AML-193 (cell line): ENCODE results near the gene KRT7.
"Not testable (repeated sequence)": the region's sequence is repeated elsewhere in the genome, so short reads cannot be mapped to it uniquely, and the experiment has no call there.

ENCODE experiments used
- DNase-seq, 2 experiments: peaks; one replicate each; lab custom pipeline; 2025; lab: John Stamatoyannopoulos, UW

KRT7 gene

GRCh38 chr12:52255926-52256583 lies 23.0 kb downstream of the KRT7 start:
- no peak for DNase-seq

GRCh38 chr12:52256584-52256935 lies 23.5 kb downstream of the KRT7 start:
- no peak for DNase-seq

- DNase-seq, result no peak
Measured at GRCh38 chr12:52257074-52257551, 24.1 kb downstream of the KRT7 start.

GRCh38 chr12:52257922-52258321 lies 24.9 kb downstream of the KRT7 start:
- not testable (repeated sequence) for DNase-seq

- no peak for DNase-seq
Measured at GRCh38 chr12:52258335-52258901, 25.4 kb downstream of the KRT7 start.

- DNase-seq, result peak; percentile 22 to 41
Measured at GRCh38 chr12:52259657-52260243, 26.7 kb downstream of the KRT7 start.

GRCh38 chr12:52260361-52261207 lies 27.5 kb downstream of the KRT7 start:
- DNase-seq, result peak; percentile 23 to 46

- DNase-seq, result no peak
Measured at GRCh38 chr12:52261208-52261484, 28.1 kb downstream of the KRT7 start.

- no peak for DNase-seq
Measured at GRCh38 chr12:52262286-52262685, 29.2 kb downstream of the KRT7 start.

GRCh38 chr12:52263761-52264434 lies 30.9 kb downstream of the KRT7 start:
- DNase-seq, result no peak

GRCh38 chr12:52264435-52264825 lies 31.4 kb downstream of the KRT7 start:
- no peak for DNase-seq

GRCh38 chr12:52266514-52266913 lies 33.5 kb downstream of the KRT7 start:
- no peak for DNase-seq

GRCh38 chr12:52267266-52267665 lies 34.2 kb downstream of the KRT7 start:
- DNase-seq, result no peak

GRCh38 chr12:52267699-52268098 lies 34.7 kb downstream of the KRT7 start:
- no peak for DNase-seq

- DNase-seq, result no peak
Measured at GRCh38 chr12:52268212-52268611, 35.2 kb downstream of the KRT7 start.

- DNase-seq, result no peak
Measured at GRCh38 chr12:52270541-52271070, 37.6 kb downstream of the KRT7 start.

- peak in 1 of 2 experiments; percentile 33 for DNase-seq
Measured at GRCh38 chr12:52271158-52271557, 38.1 kb downstream of the KRT7 start.

GRCh38 chr12:52274521-52275120 lies 41.6 kb downstream of the KRT7 start, which contains the start of gene KRT86:
Gene KRT86, plus strand, starts transcription at chr12:52274645. Its CDS starts 27,272 bp downstream, at chr12:52301917.
- no peak for DNase-seq

- no peak for DNase-seq
Measured at GRCh38 chr12:52275686-52276085, 42.6 kb downstream of the KRT7 start.

GRCh38 chr12:52277486-52278245 lies 44.6 kb downstream of the KRT7 start:
- DNase-seq, result no peak
